HEK293 (cell line): Measurements from ENCODE around the gene BTK.
A peak's percentile ranks its signal among the peaks of the same experiment; 100 is the strongest.

Source experiments
- GLIS2 ChIP-seq: fragments of 450-650 bp; formaldehyde crosslinking; IDR thresholded peaks from 2 replicates; pipeline ENCODE4 v1.5.1; 2016; ENCODE audit warnings: missing biosample characterization, missing genetic modification characterization
- HOXC10 ChIP-seq: sonication (generic); formaldehyde crosslinking; IDR thresholded peaks from 2 replicates; pipeline ENCODE4 v1.8.1; 2023; ENCODE audit warnings: mild to moderate bottlenecking, missing genetic modification reagents
- KLF7 ChIP-seq: fragments of 450-650 bp; formaldehyde crosslinking; IDR thresholded peaks from 2 replicates; pipeline ENCODE4 v1.5.1; 2016; ENCODE audit warnings: missing biosample characterization, missing genetic modification characterization, borderline replicate concordance
- OSR2 ChIP-seq: fragments of 450-650 bp; formaldehyde crosslinking; IDR thresholded peaks from 2 replicates; pipeline ENCODE4 v1.5.1; 2016; ENCODE audit warnings: missing biosample characterization, missing genetic modification characterization
- OVOL3 ChIP-seq: fragments of 450-650 bp; formaldehyde crosslinking; IDR thresholded peaks from 2 replicates; pipeline ENCODE4 v1.5.1; 2016; ENCODE audit warnings: missing biosample characterization, missing genetic modification characterization
- PBX3 ChIP-seq: sonication (generic); formaldehyde crosslinking; IDR thresholded peaks from 2 replicates; pipeline ENCODE4 v1.8.1; 2022; ENCODE audit warnings: mild to moderate bottlenecking, moderate library complexity, missing genetic modification reagents
- PRDM1 ChIP-seq: fragments of 450-650 bp; formaldehyde crosslinking; IDR thresholded peaks from 2 replicates; pipeline ENCODE4; 2016; ENCODE audit warnings: missing biosample characterization, missing genetic modification characterization
- ZBTB1 ChIP-seq: fragments of 450-650 bp; formaldehyde crosslinking; IDR thresholded peaks from 2 replicates; pipeline ENCODE4 v1.5.1; 2016; ENCODE audit warnings: missing biosample characterization, missing genetic modification characterization
- ZFP37 ChIP-seq: fragments of 450-650 bp; formaldehyde crosslinking; IDR thresholded peaks from 2 replicates; pipeline ENCODE4 v1.5.1; 2016; ENCODE audit warnings: missing biosample characterization, missing genetic modification characterization
- ZNF133 ChIP-seq: fragments of 450-650 bp; formaldehyde crosslinking; IDR thresholded peaks from 2 replicates; pipeline ENCODE4 v1.5.1; 2016; ENCODE audit warnings: missing biosample characterization, missing genetic modification characterization
- ZNF211 ChIP-seq: fragments of 450-650 bp; formaldehyde crosslinking; IDR thresholded peaks from 2 replicates; pipeline ENCODE4 v1.5.1; 2016; ENCODE audit warnings: low read depth, missing biosample characterization, missing genetic modification characterization
- ZNF354C ChIP-seq: fragments of 450-650 bp; formaldehyde crosslinking; IDR thresholded peaks from 2 replicates; pipeline ENCODE4 v1.5.1; 2016; ENCODE audit warnings: missing biosample characterization, missing genetic modification characterization, low read depth, borderline replicate concordance
- ZNF362 ChIP-seq: fragments of 450-650 bp; formaldehyde crosslinking; IDR thresholded peaks from 2 replicates; pipeline ENCODE4 v1.5.1; 2016; ENCODE audit warnings: missing biosample characterization, missing genetic modification characterization
- ZNF416 ChIP-seq: fragments of 450-650 bp; formaldehyde crosslinking; IDR thresholded peaks from 2 replicates; pipeline ENCODE4 v1.5.1; 2016; ENCODE audit warnings: missing biosample characterization, missing genetic modification characterization
- ZNF426 ChIP-seq: fragments of 450-650 bp; formaldehyde crosslinking; IDR thresholded peaks from 2 replicates; pipeline ENCODE4 v1.5.1; 2017; ENCODE audit warnings: missing biosample characterization, missing genetic modification characterization, mild to moderate bottlenecking, inconsistent platforms, moderate library complexity
- ZNF560 ChIP-seq: fragments of 450-650 bp; formaldehyde crosslinking; IDR thresholded peaks from 2 replicates; pipeline ENCODE4 v1.5.1; 2017; ENCODE audit warnings: missing biosample characterization, missing genetic modification characterization, borderline replicate concordance
- ZNF561 ChIP-seq: fragments of 450-650 bp; IDR thresholded peaks from 2 replicates; pipeline ENCODE4 v1.5.1; 2018; ENCODE audit warnings: missing biosample characterization, missing genetic modification characterization, borderline replicate concordance
- ZNF571 ChIP-seq: fragments of 450-650 bp; formaldehyde crosslinking; IDR thresholded peaks from 2 replicates; pipeline ENCODE4 v1.5.0; 2017; ENCODE audit warnings: missing biosample characterization, missing genetic modification characterization
- ZNF585B ChIP-seq: fragments of 450-650 bp; formaldehyde crosslinking; IDR thresholded peaks from 2 replicates; pipeline ENCODE4 v1.5.1; 2016; ENCODE audit warnings: missing biosample characterization, missing genetic modification characterization
- ZNF639 ChIP-seq: fragments of 450-650 bp; formaldehyde crosslinking; IDR thresholded peaks from 2 replicates; pipeline ENCODE4 v1.5.1; 2016; ENCODE audit warnings: missing biosample characterization, missing genetic modification characterization
- ZNF670 ChIP-seq: fragments of 450-650 bp; formaldehyde crosslinking; IDR thresholded peaks from 2 replicates; pipeline ENCODE4 v1.5.1; 2016; ENCODE audit warnings: missing biosample characterization, missing genetic modification characterization, low read depth
- ZNF76 ChIP-seq: fragments of 450-650 bp; formaldehyde crosslinking; IDR thresholded peaks from 2 replicates; pipeline ENCODE4; 2016; ENCODE audit warnings: low read depth, missing biosample characterization, missing genetic modification characterization, borderline replicate concordance
- ZNF768 ChIP-seq: fragments of 450-650 bp; formaldehyde crosslinking; IDR thresholded peaks from 2 replicates; pipeline ENCODE4 v1.5.1; 2018; ENCODE audit warnings: missing biosample characterization, mild to moderate bottlenecking, missing genetic modification characterization
- ZSCAN23 ChIP-seq: fragments of 450-650 bp; formaldehyde crosslinking; IDR thresholded peaks from 2 replicates; pipeline ENCODE4 v1.5.1; 2016; ENCODE audit warnings: missing biosample characterization, missing genetic modification characterization
- TF ChIP-seq, protein P1 (sequence below): fragments of 450-650 bp; formaldehyde crosslinking; IDR thresholded peaks from 2 replicates; pipeline ENCODE4 v1.5.1; 2016; ENCODE audit warnings: missing biosample characterization, missing genetic modification characterization
- TF ChIP-seq, protein P2 (sequence below): fragments of 450-650 bp; IDR thresholded peaks from 2 replicates; pipeline ENCODE4 v1.5.1; 2018; ENCODE audit warnings: missing biosample characterization, mild to moderate bottlenecking, missing genetic modification characterization
- TF ChIP-seq, protein P3 (sequence below): fragments of 450-650 bp; formaldehyde crosslinking; IDR thresholded peaks from 2 replicates; pipeline ENCODE4 v1.5.1; 2016; ENCODE audit warnings: missing biosample characterization, missing genetic modification characterization, low read depth
- TF ChIP-seq, protein P4 (sequence below): fragments of 450-650 bp; formaldehyde crosslinking; IDR thresholded peaks from 2 replicates; pipeline ENCODE4; 2016; ENCODE audit warnings: missing biosample characterization, missing genetic modification characterization

BTK gene

DNA sequence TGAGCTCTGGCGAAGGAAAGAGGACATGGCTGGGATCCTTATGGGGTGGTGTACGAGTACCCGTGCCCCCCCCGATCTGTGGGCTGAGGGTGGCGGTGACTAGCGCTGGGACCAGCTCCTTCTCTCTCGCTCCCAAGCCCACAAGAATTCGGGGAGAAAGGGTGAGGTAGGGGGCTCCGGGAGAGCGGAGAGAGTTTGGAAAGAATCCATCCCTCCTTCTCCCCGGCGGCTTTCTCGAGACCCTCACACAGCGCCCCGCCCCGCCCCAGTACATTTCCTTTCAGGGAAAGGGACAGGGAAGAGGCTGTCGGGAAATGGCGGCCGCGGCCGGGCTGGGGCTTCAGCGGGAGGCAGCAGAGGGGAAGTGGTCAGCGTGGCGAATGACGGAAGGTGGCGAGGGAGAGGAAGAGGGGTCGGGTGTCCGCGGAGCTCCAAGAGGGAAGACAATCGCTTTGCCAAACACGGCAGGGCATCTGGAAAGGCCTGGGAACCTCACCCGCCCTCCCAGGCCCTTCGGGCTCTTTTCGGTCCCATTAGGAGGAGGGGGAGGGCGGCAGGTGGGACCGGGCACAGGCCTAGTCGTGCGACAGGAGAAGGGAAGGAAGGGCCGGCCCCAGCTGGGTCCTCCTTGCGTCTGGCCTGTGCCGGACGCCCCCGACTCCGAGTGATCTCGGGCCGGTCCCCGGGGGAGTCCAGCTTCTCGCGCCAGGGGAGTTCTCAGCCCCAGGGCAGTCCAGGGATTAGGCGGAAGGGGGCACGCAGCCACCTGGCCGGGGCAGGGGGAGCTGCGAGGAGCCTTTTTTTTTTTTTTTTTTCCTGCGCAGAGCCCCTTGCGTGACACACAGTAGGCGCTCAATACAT, 32.2 kb upstream of the BTK start (continued):
- TF ChIP-seq, protein P1, sequence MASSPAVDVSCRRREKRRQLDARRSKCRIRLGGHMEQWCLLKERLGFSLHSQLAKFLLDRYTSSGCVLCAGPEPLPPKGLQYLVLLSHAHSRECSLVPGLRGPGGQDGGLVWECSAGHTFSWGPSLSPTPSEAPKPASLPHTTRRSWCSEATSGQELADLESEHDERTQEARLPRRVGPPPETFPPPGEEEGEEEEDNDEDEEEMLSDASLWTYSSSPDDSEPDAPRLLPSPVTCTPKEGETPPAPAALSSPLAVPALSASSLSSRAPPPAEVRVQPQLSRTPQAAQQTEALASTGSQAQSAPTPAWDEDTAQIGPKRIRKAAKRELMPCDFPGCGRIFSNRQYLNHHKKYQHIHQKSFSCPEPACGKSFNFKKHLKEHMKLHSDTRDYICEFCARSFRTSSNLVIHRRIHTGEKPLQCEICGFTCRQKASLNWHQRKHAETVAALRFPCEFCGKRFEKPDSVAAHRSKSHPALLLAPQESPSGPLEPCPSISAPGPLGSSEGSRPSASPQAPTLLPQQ (tag by site-specific recombination): peak; percentile 74
- TF ChIP-seq, protein P2, sequence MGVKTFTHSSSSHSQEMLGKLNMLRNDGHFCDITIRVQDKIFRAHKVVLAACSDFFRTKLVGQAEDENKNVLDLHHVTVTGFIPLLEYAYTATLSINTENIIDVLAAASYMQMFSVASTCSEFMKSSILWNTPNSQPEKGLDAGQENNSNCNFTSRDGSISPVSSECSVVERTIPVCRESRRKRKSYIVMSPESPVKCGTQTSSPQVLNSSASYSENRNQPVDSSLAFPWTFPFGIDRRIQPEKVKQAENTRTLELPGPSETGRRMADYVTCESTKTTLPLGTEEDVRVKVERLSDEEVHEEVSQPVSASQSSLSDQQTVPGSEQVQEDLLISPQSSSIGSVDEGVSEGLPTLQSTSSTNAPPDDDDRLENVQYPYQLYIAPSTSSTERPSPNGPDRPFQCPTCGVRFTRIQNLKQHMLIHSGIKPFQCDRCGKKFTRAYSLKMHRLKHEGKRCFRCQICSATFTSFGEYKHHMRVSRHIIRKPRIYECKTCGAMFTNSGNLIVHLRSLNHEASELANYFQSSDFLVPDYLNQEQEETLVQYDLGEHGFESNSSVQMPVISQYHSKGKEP (tag by site-specific recombination): no peak
- TF ChIP-seq ZFP37 (no peak), ZNF561 (tag by site-specific recombination) (no peak; the same call in 1 of the 2 replicates), ZNF426 (no peak), OSR2 (no peak), OVOL3 (tag by site-specific recombination) (0 out of 2 replicates have a peak, but pooled peaks have one; percentile 31), ZNF768 (tag by site-specific recombination) (no peak), ZNF585B (tag by site-specific recombination) (no peak), ZNF560 (no peak), ZNF133 (tag by site-specific recombination) (no peak), PBX3 (CRISPR knock-in tag) (no peak), ZNF362 (tag by site-specific recombination) (no peak), ZNF416 (no peak), GLIS2 (tag by site-specific recombination) (0 out of 2 replicates have a peak, but pooled peaks have one; percentile 31), ZNF211 (tag by site-specific recombination) (no peak), ZNF639 (tag by site-specific recombination) (no peak), ZBTB1 (tag by site-specific recombination) (no peak), ZNF670 (tag by site-specific recombination) (no peak), ZNF354C (tag by site-specific recombination) (no peak), ZNF571 (tag by site-specific recombination) (no peak), ZSCAN23 (tag by site-specific recombination) (peak; percentile 45; the same call in 1 of the 2 replicates), HOXC10 (CRISPR knock-in tag) (no peak), PRDM1 (peak; percentile 80), ZNF76 (tag by site-specific recombination) (peak; percentile 93), KLF7 (tag by site-specific recombination) (no peak)
- TF ChIP-seq, protein P3, sequence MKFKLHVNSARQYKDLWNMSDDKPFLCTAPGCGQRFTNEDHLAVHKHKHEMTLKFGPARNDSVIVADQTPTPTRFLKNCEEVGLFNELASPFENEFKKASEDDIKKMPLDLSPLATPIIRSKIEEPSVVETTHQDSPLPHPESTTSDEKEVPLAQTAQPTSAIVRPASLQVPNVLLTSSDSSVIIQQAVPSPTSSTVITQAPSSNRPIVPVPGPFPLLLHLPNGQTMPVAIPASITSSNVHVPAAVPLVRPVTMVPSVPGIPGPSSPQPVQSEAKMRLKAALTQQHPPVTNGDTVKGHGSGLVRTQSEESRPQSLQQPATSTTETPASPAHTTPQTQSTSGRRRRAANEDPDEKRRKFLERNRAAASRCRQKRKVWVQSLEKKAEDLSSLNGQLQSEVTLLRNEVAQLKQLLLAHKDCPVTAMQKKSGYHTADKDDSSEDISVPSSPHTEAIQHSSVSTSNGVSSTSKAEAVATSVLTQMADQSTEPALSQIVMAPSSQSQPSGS (tag by site-specific recombination): no peak
- TF ChIP-seq, protein P4, sequence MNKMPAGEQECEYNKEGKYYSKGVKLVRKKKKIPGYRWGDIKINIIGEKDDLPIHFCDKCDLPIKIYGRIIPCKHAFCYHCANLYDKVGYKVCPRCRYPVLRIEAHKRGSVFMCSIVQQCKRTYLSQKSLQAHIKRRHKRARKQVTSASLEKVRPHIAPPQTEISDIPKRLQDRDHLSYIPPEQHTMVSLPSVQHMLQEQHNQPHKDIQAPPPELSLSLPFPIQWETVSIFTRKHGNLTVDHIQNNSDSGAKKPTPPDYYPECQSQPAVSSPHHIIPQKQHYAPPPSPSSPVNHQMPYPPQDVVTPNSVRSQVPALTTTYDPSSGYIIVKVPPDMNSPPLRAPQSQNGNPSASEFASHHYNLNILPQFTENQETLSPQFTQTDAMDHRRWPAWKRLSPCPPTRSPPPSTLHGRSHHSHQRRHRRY (tag by site-specific recombination): no peak
